MM.1S (cell line): Measurements from ENCODE around the gene SLC16A1.

Source experiments
- DNase-seq: peaks from one replicate; pipeline ENCODE4 v3.0.0-alpha.2; 2015
- H2AFZ ChIP-seq: fragments of 300-600 bp; sonication (generic); 2 replicates; pipeline ENCODE4 v1.6.0; 2016; ENCODE audit warnings: antibody characterized with exemption, low read length
- H3F3A ChIP-seq: fragments of 300-600 bp; sonication (generic); 2 replicates; pipeline ENCODE4 v1.6.1; 2016; ENCODE audit warnings: mild to moderate bottlenecking, antibody characterized with exemption, low read length, moderate library complexity, mixed read lengths; ENCODE audit not compliant: insufficient read depth
- H3K27ac ChIP-seq: fragments of 300-600 bp; sonication (generic); 2 replicates; pipeline ENCODE4 v1.5.1; 2016; ENCODE audit warnings: mild to moderate bottlenecking, low read length
- H3K27me3 ChIP-seq: fragments of 300-600 bp; sonication (generic); replicated peaks from 2 replicates; pipeline ENCODE4 v1.6.0; 2016; ENCODE audit warnings: low read length; ENCODE audit not compliant: insufficient read depth
- H3K36me3 ChIP-seq: fragments of 300-600 bp; sonication (generic); replicated peaks from 2 replicates; pipeline ENCODE4 v1.6.1; 2016; ENCODE audit warnings: mild to moderate bottlenecking, low read length, mixed read lengths; ENCODE audit not compliant: insufficient read depth
- H3K4me1 ChIP-seq: fragments of 300-600 bp; sonication (generic); 2 replicates; pipeline ENCODE4 v1.6.1; 2016; ENCODE audit warnings: low read length, mixed read lengths
- H3K4me2 ChIP-seq: fragments of 300-600 bp; sonication (generic); 2 replicates; pipeline ENCODE4 v1.6.0; 2016; ENCODE audit warnings: low read depth, low read length
- H3K4me3 ChIP-seq: fragments of 300-600 bp; sonication (generic); 2 replicates; pipeline ENCODE4 v1.5.1; 2016; ENCODE audit warnings: low read length, mixed read lengths
- H3K79me2 ChIP-seq: fragments of 300-600 bp; sonication (generic); 2 replicates; pipeline ENCODE4 v1.6.1; 2016; ENCODE audit warnings: mixed run types, low read length, mixed read lengths
- H3K9ac ChIP-seq: fragments of 300-600 bp; sonication (generic); 2 replicates; pipeline ENCODE4 v1.6.1; 2016; ENCODE audit warnings: low read length, mixed read lengths
- H3K9me2 ChIP-seq: fragments of 300-600 bp; sonication (generic); replicated peaks from 2 replicates; pipeline ENCODE4 v1.6.1; 2016; ENCODE audit warnings: mild to moderate bottlenecking, low read length, mixed read lengths; ENCODE audit not compliant: insufficient read depth
- H3K9me3 ChIP-seq: fragments of 300-600 bp; sonication (generic); replicated peaks from 2 replicates; pipeline ENCODE4 v1.6.1; 2016; ENCODE audit warnings: mild to moderate bottlenecking, low read length, mixed read lengths; ENCODE audit not compliant: insufficient read depth
- H4K20me1 ChIP-seq: fragments of 300-600 bp; sonication (generic); 2 replicates; pipeline ENCODE4 v1.6.1; 2016; ENCODE audit warnings: mild to moderate bottlenecking, low read length, moderate library complexity, mixed read lengths; ENCODE audit not compliant: insufficient read depth
- EZH2 ChIP-seq: fragments of 300-600 bp; sonication (generic); optimal IDR thresholded peaks from 2 replicates; pipeline ENCODE3; 2017; ENCODE audit warnings: low read depth, mild to moderate bottlenecking, antibody characterized with exemption, low read length, mixed read lengths
- EZH2phosphoT487 ChIP-seq: fragments of 300-600 bp; sonication (generic); IDR thresholded peaks from 2 replicates; pipeline ENCODE4 v1.6.1; 2018; ENCODE audit warnings: antibody characterized with exemption, low read length
- TF ChIP-seq, protein P1 (sequence below): fragments of 300-600 bp; sonication (generic); IDR thresholded peaks from 2 replicates; pipeline ENCODE4 v1.5.1; 2016; ENCODE audit warnings: antibody characterized with exemption, low read length, mixed read lengths

Gene SLC16A1

DNA sequence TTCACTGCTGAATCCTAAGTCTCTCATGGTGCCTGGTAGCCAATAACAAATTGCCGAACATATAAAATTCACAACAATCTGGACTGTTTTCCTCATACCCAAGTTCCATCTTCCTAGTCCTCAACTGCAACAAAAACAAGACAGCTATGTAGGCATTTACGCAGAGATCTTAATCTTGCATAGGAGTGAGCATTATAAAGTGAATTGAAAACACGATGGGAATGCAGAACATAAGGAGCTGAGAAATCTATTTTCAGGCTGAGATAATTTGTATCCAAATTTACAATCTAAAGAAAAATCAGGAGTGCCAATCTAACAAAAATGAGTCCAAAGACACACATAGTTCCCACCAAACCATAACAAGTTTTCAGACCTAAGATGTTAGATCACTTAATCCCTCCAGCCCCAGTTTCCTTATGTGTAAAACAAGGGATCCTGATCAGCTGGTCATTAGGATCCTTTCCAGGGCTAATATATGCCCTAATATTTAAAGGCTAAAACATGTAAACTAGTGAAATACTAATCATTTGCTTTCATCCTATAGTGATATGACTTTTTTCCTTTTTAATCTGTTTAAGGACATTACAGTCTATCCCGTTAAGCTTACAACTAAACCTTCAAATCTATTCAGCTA is 1.9 kb downstream of the SLC16A1 start:
- H3K4me3 ChIP-seq, result peak overlapping the region; percentile 83
- peaks cover 5% of the 10 kb centered on the region for H3F3A ChIP-seq
- TF ChIP-seq EZH2phosphoT487 (no peak), EZH2 (no peak)
- H3K27ac ChIP-seq, result no peak overlapping the region
- H2AFZ ChIP-seq, result no peak overlapping the region
- DNase-seq, result no peak
- H3K9me3 ChIP-seq, result no peaks in the 10 kb centered on the region
- H3K36me3 ChIP-seq, result no peaks in the 10 kb centered on the region
- no peaks in the 10 kb centered on the region for H3K27me3 ChIP-seq
- no peaks in the 10 kb centered on the region for H3K4me1 ChIP-seq
- peak overlapping the region; percentile 74; the same call in 1 of the 2 replicates for H3K9ac ChIP-seq
- no peaks in the 10 kb centered on the region for H3K9me2 ChIP-seq
- no peaks in the 10 kb centered on the region for H4K20me1 ChIP-seq
- H3K79me2 ChIP-seq, result peaks cover 84% of the 10 kb centered on the region
- H3K4me2 ChIP-seq, result peak overlapping the region; percentile 74

DNA sequence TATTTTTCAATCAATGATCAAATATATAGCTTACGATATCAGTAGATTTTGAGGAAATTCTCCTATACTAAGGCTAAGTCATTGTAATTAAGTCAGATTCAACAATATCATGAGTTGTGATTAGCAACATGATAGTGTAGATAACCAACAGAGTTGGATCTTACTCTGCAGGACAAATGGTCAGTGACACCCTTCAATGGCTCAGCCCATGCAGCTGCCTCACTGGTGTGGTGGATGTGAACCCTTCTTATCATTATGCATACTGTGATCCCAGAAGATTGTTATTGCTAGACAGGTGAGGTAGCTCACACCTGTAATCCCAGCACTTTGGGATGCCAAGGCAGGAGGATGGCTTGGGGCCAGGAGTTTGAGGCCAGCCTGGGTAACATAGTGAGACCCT is 5.6 kb downstream of the SLC16A1 start:
- H3K9ac ChIP-seq, result no peak overlapping the region
- peaks cover 94% of the 10 kb centered on the region for H3K79me2 ChIP-seq
- H3K9me3 ChIP-seq, result no peaks in the 10 kb centered on the region
- no peak overlapping the region for H3K4me3 ChIP-seq
- H4K20me1 ChIP-seq, result no peaks in the 10 kb centered on the region
- no peak for TF ChIP-seq EZH2phosphoT487
- no peak for TF ChIP-seq EZH2
- TF ChIP-seq, protein P1, sequence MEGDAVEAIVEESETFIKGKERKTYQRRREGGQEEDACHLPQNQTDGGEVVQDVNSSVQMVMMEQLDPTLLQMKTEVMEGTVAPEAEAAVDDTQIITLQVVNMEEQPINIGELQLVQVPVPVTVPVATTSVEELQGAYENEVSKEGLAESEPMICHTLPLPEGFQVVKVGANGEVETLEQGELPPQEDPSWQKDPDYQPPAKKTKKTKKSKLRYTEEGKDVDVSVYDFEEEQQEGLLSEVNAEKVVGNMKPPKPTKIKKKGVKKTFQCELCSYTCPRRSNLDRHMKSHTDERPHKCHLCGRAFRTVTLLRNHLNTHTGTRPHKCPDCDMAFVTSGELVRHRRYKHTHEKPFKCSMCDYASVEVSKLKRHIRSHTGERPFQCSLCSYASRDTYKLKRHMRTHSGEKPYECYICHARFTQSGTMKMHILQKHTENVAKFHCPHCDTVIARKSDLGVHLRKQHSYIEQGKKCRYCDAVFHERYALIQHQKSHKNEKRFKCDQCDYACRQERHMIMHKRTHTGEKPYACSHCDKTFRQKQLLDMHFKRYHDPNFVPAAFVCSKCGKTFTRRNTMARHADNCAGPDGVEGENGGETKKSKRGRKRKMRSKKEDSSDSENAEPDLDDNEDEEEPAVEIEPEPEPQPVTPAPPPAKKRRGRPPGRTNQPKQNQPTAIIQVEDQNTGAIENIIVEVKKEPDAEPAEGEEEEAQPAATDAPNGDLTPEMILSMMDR, result no peak
- H3K4me2 ChIP-seq, result no peak overlapping the region
- no peak overlapping the region for H2AFZ ChIP-seq
- H3K9me2 ChIP-seq, result no peaks in the 10 kb centered on the region
- no peaks in the 10 kb centered on the region for H3K27me3 ChIP-seq
- no peaks in the 10 kb centered on the region for H3K36me3 ChIP-seq
- H3K27ac ChIP-seq, result no peak overlapping the region
- DNase-seq, result no peak
- H3K4me1 ChIP-seq, result no peaks in the 10 kb centered on the region
- H3F3A ChIP-seq, result no peaks in the 10 kb centered on the region

DNA sequence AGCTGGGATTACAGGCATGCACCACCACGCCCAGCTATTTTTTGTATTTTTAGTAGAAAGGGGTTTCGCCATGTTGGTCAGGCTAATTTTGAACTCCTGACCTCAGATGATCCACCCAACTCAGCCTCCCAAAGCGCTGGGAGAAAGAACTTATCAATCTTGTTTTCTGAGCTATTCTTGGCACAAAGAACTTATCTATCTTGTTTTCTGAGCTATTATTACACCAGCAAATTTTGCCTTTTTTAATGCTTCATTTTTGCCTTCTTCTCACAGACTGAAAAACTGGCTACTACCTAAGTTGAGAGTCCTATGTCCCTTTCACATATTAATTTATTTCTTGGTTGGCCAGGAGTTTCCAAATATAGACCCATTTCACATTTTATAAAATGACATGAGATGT is 9.3 kb downstream of the SLC16A1 start:
- H3K4me1 ChIP-seq, result no peaks in the 10 kb centered on the region
- H3K27ac ChIP-seq, result no peak overlapping the region
- H3K9me2 ChIP-seq, result no peaks in the 10 kb centered on the region
- H3K4me3 ChIP-seq, result no peak overlapping the region
- H2AFZ ChIP-seq, result no peak overlapping the region
- no peaks in the 10 kb centered on the region for H3K36me3 ChIP-seq
- no peaks in the 10 kb centered on the region for H3K9me3 ChIP-seq
- DNase-seq, result no peak
- H3K9ac ChIP-seq, result no peak overlapping the region
- H3K79me2 ChIP-seq, result peaks cover 88% of the 10 kb centered on the region
- H3F3A ChIP-seq, result no peaks in the 10 kb centered on the region
- H3K27me3 ChIP-seq, result no peaks in the 10 kb centered on the region
- no peaks in the 10 kb centered on the region for H4K20me1 ChIP-seq
- TF ChIP-seq, protein P1, result no peak
- no peak for TF ChIP-seq EZH2phosphoT487
- no peak for TF ChIP-seq EZH2
- H3K4me2 ChIP-seq, result no peak overlapping the region

DNA sequence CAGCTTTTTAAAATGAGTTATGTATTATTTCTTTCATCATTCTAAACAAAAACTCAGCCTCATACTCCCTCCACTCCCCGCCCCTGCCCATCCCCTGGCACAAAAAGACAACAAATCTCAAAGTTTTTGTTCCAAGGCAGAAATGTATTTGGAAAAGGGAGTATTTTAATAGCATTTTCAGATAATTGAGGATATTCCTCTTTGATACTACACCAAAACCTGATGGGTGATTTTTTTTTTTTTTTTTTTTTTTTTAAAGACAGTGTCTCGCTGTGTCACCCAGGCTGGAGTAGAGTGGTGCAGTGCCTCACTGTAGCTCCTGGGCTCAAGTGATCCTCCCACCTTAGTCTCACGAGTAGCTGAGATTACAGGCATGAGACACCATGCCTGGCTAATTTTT is 16.2 kb downstream of the SLC16A1 start:
- H3K27ac ChIP-seq, result no peak overlapping the region
- H4K20me1 ChIP-seq, result no peaks in the 10 kb centered on the region
- no peak overlapping the region for H2AFZ ChIP-seq
- H3K4me1 ChIP-seq, result no peaks in the 10 kb centered on the region
- H3K27me3 ChIP-seq, result no peaks in the 10 kb centered on the region
- no peak overlapping the region for H3K9ac ChIP-seq
- no peak overlapping the region for H3K4me3 ChIP-seq
- H3K4me2 ChIP-seq, result no peak overlapping the region
- no peaks in the 10 kb centered on the region for H3K36me3 ChIP-seq
- TF ChIP-seq EZH2phosphoT487, result no peak
- TF ChIP-seq, protein P1, result no peak
- no peak for TF ChIP-seq EZH2
- H3F3A ChIP-seq, result no peaks in the 10 kb centered on the region
- DNase-seq, result no peak
- no peaks in the 10 kb centered on the region for H3K9me2 ChIP-seq
- no peaks in the 10 kb centered on the region for H3K9me3 ChIP-seq
- peaks cover 79% of the 10 kb centered on the region for H3K79me2 ChIP-seq
